ENCODE results near the gene IL4.

The IL4 gene

DNA sequence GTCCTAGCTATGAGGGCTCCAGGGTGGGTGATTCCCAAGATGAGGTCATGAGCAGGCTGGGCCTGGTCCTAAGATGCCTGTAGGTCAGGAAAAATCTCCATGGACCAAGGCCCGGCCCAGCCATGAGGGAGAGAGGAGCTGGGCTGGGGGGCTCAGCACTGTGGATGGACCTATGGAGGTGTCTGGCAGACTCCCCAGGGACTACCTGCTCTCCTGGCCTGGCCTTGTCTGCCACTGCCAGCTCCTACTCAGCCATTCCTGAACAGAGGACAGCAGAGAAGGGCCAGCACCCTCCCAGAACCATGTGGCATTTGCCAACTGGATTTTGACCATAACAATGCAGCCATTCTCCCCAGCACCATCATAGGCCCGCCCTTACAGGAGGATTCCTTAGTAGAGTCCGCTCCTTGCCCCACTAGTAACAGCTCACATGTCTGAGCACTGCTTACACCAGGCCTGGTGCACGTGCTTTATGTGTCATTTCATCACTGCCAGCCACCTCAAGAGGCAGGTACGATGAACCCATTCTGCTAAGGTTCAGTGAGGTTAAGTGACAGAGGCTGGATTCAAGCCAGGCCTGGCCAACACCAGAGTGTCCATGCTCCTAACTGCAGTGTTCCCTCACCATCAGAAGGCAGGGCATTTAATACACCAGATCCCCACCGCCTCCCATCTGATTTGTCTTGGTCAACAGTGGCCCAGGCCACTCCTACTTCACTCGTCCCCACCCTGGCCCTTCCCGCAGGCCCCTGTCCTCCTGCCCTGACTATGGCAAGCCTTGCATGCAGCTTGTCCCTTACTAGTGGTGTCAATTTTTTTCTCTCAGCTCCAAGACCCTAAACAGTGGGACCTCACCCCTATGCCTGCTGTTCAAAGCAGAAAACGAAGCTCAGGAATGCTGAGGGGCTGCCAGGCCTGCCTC lies 15.1 kb upstream of the IL4 start:
- DNase-seq (ENCODE audit: low read depth): no peak

DNA sequence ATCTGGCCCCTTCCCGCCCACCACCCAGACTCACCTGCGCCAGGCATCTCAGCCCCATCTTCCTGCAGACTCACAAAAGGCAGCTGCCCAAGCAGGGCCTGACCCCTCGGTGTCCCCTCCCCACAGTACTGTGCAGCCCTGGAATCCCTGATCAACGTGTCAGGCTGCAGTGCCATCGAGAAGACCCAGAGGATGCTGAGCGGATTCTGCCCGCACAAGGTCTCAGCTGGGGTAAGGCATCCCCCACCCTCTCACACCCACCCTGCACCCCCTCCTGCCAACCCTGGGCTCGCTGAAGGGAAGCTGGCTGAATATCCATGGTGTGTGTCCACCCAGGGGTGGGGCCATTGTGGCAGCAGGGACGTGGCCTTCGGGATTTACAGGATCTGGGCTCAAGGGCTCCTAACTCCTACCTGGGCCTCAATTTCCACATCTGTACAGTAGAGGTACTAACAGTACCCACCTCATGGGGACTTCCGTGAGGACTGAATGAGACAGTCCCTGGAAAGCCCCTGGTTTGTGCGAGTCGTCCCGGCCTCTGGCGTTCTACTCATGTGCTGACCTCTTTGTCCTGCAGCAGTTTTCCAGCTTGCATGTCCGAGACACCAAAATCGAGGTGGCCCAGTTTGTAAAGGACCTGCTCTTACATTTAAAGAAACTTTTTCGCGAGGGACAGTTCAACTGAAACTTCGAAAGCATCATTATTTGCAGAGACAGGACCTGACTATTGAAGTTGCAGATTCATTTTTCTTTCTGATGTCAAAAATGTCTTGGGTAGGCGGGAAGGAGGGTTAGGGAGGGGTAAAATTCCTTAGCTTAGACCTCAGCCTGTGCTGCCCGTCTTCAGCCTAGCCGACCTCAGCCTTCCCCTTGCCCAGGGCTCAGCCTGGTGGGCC lies 13.9 kb upstream of the IL4 start:
- no peak for DNase-seq (ENCODE audit: low read depth)

DNA sequence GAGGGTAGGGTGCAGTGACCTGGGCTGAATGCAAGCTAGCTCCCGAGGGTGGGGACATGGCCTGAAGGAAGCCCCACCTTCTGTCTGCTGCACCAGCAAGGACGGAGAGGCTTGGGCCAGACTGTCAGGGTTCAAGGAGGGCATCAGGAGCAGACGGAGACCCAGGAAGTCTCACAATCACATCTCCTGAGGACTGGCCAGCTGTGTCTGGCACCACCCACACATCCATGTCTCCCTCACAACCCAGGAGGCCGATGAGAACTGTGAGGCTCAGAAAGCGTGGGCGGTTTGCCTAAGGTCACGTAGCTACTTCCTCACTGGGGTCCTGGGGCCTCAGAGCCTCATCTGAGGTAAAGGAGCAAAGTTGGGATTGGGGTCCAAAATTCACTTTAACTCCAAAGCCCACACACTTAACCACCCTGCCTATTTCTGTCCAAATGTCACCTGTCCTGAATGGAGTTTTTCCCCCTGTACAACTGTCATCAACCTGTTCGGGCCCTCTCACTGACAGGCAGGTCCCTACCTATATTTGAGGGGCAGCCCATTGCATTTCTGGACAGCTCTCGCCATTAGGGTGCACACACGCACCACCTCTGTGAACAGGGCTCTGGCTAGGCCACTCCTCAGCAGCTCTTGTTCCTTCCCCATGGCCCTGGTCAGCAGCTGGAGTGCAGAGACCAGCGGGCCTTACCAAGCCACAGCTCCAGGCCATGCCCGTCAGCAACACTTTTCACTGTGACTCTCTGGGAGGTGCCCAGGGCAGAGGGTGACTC lies 12.4 kb upstream of the IL4 start:
- no peak for DNase-seq (ENCODE audit: low read depth)

DNA sequence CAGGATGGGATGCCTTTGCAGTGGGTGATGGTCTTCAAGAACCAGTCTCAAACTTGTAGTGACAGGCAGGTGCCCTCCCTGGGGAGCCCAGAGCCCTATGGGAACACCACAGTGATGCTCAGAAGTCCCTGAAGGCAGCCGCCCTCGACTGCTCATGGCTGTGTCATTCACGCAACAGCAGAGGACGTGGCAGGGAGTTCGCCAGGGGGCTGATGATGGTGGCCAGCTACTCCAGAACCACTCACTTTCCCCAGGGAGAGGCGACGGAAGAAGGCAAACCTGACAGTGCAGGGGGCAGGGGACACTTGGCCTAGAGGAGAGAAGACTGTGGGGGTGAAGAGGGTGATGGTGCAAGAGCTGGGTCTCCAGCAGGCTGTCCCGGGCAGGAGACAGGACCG lies 11.8 kb upstream of the IL4 start:
- DNase-seq (ENCODE audit: low read depth): no peak

DNA sequence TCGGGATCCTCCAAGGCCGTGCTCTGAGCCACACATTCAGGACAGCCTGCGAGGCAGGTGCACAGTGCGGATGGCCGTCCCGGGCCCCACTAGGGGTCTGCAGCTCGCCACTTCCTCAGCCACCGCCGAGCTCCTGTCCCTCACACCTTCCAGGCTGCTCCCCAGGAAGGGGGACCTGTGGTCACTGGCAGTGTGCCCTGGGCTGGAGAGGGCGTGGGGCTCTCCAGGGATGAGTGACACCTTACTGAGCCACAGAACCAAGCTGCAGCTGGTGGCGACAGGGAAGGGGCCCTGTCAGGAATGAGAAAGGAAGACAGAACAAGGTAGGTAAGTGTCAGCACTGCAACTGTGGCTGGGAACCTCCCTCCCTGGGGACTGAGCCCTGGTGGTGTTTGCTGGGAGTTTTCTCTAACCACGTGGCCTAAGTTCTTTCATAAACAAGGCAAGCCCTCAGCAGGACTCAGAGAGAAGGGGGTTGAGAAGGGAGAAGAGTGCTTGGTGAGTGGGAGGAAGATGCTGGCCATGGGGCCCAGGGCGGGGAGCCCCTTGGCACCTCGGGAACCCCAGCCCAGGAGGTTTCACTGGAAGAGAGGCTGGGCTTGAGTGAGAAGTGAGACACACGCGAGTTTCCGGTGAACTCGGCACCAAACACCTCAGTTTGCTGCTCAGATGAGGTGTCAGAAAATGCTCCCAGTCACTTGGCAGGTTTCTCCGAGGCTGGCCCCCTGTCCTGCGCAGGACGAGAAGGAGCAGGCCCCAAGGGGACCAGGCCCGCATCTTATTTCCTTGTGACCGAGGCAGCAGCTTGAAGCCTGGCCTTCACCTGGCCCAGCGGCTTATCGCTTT lies 10.6 kb upstream of the IL4 start:
- DNase-seq (ENCODE audit: low read depth): no peak

DNA sequence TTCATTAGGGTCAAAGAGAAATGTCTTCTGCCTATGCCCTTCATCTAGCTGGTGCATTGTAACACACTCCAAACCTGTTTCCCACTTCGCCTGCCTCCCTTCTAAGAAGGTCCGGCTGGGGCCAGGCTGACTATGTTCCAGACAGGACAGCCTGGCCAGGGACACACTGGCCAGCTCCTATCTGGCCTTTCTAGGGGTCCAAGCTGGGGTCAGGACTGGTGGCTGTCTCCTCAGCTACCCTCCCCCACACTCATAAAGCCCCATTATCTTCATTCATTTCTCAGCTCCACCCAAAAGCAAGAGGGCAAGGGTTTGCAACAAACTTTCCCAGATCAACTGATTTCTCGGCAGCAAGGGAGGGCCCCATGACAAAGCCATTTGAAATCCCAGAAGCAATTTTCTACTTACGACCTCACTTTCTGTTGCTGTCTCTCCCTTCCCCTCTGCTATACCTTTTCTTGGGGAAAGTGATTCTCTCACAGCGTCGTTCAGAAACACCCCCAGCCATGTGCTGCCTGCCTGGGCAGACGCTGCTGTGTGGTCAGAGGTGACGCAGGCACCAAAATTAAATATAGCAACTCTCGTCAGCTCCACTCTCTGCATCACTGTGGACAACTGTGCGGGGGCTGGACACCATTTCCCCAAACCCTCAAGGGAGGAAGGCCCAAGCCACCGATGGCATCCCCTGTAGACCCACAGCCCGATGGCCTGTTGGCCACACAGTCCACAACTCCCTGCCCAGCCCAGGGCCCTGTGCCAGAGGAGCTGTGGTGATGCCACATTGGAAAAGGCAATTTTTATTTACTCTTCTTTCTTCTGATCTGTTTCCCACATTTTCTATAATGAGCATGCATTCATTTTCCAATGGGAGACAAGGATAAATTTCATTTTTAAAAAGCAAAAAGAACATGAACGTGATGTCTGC lies 9.8 kb upstream of the IL4 start:
- no peak for DNase-seq (ENCODE audit: low read depth)

DNA sequence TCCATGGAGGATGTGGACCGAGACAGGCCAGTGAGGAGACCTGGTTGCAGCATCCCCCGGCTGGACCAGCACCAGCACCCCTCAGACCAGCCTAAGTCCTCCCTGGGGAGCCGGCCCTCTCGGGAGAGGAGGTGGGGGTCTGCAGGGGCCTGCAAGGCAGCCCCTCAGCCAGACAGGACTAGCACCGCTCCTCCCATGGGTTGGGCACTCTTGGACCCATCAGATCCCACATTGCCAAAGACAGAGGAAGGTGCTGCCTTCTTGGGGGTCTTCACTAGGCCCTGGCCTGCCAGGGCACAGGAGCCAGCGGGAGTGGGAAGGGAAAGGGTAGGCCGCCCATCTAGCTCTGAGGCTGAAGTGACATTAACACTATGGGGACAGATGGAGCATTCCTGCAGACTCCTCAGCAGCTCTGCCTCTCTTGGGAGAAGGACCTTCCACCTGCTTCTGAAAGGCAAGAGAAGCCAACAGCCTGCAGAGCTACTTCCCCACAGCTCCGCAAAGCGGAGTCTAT lies 9.0 kb upstream of the IL4 start:
- DNase-seq (ENCODE audit: low read depth): no peak

DNA sequence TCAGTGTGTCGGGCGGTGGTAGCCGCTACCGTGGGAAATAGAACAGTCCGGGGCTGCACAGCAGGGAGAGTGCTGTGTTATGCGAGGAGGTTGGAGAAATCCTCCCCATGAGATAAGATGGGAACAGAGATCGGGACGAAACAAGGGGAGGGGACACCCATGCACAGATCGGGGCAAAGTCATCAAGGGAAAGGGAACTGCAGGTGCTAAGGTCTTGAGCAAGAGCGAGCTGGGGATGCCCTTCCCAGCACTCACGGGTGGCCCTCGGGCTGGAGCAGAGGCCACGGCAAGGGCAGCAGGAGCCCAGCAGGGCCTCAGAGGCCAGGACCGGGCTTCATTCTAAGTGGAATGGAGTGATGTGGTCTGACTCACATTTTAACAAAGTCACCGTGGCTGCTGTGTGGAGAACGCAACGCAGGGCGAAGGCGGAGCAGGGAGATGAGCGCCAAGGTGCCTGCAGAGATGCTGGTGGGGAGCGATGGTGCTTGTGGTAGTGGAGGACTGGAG lies 8.2 kb upstream of the IL4 start:
- DNase-seq (ENCODE audit: low read depth): no peak

DNA sequence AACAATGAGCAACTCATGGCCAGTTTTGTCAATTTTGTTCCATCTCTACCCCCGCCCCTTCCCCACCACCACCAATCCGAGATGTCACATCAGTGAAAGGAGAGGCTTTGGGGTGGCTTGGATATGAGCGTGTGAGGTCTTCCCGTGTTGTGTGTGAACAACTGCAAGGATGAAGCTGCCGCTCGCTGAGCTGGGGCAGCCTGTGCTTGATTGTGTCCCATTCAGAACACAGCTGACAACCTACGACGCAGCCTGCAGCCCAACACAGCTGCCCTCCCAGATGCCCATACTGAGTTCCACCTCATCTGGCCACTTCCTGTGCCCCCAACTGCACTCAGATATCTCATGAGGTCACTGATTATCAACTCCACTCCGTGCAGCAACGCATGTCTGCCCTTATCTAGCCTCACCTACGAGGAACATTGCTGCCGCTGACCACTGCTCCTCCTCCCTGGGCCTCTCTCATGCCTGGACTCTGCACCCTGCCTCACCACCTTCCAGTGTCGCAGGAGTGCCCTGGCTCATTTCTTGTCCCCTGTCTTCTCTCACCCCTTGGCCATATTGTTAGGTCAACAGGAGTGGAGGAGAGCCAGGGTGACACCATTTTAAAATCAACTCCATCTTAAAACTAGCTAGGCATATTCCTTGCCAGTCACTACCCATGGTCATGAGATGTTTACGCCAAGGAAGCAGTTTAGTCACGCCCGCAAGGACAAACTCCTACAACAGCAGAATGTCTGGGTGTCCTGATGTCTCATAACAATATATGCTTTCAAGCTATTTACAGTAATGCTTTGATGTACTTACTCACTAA lies 7.3 kb upstream of the IL4 start:
- DNase-seq (ENCODE audit: low read depth): no peak

DNA sequence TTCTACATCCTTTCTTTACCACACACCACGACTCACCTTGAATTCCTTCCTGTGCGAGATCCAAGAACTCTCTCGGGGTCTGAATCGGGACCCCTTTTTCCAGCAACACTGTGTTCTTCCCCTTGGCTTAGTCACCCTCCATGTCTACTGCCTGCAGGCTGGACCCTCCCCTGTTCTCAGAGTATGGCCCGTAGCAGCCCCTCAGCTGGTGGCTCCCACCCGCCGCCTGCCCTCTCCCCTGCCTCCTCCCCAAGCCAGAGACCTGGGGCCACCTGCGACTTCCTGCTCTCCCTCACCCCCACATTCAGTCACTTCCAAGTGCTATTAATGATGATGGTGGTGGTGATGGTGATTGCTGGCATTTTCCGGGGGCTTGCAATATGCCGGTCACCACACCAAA lies 6.5 kb upstream of the IL4 start:
- DNase-seq (ENCODE audit: low read depth): no peak

DNA sequence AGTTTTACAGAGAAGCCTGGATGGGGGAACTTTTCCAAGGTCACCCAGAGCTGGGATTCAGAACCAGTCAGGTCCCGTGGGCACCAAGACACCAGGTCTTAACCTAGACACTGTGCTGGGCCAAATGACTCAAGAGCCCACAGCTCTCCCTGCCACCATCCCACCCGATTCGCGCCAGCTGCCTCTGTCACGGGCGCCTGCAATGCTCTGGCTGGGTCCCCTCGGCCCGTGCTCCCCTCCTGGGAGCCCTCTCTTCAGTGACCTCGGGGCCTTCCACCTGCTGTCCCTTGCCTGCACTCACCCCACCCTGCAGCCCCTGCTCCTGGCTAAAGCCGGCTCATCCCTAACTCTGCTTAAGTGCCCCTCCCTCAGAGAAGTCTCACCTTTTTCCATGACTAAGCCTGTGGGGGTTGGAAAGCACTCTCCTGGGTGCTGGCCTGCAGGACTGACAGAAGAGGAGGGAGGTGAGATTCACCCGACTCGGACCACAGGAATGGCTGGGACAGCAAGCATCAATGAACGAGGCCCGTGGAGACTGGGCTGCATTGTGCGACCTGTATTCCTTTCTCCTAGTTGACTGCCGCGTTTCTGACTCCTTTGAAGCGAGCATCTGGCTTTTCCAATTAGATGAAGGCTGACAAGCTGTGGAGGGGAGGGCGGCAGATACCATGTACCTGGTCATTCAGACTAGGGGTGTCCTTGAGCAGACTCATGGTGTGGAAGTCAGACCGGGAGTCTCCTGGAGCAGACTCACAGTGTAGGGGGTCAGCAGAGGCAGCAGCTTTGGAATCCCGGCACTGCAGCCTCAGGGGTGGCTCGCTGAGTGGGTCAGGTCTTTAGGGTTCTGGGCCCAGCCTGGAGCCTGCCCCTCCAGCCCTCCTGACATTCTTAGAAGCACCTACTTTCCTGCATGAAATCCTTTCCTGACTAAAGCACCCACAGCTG lies 5.8 kb upstream of the IL4 start:
- DNase-seq (ENCODE audit: low read depth): no peak

DNA sequence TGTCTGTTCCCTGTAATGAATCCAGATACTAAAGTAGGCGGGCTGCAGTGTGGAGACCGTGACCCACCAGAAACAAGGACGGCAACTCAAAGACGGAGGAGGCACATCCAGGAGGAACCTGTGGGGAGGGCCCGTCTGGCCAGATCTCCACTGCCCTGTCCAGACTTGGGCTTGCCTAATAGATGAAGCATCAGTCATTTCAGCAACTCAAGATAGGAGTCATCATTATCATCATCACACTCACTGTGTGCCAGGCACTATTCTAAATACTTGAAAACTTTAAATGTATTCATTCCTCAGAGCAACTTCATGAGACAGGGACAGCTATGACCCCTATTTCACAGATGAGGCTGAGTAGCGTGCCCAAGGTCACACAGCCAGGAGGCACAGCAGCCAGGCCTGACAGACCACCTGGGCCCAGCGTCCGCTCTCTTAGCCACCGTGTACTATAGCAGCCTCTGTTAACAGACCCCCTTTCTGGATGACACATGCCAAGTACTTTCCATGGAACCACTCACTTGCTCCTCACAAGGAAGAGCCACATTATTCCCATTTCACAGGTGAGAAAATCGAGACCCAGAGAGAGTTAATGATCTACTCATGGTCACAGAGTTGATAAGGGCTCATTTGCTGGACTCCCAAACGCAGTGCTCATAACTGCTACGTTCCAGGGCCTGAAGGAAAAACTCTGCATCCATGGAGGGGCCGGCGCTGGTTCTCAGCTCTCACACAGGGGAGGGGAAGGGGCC lies 4.9 kb upstream of the IL4 start:
- no peak for DNase-seq (ENCODE audit: low read depth)

DNA sequence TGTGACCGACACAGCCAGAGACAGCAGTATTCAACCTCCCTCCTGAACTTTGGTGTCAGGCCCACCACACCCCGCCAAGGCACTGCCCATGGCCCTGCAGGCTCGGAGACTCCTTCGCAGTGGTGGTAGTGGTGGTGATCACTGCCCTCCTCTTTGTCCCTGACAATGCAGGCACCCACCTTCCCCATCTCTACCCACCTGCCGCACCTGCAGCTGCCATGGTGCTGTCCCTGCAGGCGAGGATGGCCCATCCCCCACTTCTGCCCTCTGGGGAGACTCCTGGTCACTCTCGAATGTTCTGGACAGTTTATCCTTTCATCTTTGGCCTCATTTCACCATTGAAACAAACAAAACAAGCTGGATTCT lies 4.4 kb upstream of the IL4 start:
- DNase-seq (ENCODE audit: low read depth): no peak

DNA sequence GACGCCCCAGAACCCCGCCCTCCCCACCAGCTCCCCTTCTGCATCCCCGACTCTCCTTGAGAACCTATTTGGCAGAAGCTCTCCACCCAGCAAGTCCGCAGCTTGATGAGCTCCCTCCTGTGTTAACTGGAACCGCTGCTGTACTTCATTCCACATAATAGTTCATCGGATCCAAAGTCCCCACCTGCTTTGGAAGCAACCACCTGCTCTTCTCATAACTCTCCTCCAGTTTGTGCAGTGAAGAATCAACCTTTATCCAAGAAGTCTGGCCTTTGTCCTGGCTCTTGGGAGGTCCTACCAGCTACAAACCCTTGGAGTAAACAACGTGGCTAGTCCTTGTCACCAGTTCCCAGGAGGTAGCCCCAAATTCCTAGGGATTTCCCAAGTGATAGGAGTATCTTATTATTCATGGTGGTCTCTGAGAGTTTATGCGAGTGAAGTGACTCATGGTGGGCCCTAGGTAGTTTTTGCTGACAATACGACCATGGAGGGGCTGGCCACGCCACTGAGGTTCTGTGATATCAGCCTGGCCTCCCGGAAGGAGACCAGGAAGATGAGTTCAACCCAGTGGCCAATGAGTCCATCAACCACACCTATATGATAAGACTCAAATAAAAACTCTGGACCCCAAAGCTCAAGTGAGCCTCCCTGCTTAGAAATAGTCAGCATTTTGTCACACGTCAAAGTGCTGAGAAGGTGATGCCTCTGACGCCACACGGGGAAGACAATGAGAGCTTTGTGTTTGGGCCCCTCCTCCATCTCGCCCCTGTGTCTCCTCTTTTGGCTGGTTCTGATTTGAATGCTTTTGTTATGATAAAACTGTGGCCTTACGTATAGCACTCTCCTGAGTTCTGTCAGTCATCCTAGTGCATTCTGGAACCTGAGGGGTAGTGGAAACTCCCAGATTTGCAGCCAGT lies 3.6 kb upstream of the IL4 start:
- DNase-seq (ENCODE audit: low read depth): no peak

DNA sequence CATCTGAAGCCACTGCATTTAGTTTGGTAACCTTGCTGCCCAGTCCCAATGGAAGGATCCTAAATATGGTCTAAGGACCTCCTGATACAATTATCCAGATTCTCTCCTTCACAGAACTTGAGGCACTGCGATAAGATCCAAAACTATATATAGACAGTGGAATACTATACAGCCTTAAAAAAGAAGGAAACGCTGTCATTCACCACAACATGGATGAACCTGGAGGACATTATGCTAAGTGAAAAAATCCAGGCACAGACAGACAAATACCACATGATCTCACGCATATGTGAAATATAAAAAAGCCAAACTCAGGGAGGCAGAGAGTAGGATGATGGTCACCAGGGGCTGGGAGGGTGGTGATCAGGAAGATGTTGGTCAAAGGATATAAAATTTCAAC lies 2.8 kb upstream of the IL4 start:
- no peak for DNase-seq (ENCODE audit: low read depth)

DNA sequence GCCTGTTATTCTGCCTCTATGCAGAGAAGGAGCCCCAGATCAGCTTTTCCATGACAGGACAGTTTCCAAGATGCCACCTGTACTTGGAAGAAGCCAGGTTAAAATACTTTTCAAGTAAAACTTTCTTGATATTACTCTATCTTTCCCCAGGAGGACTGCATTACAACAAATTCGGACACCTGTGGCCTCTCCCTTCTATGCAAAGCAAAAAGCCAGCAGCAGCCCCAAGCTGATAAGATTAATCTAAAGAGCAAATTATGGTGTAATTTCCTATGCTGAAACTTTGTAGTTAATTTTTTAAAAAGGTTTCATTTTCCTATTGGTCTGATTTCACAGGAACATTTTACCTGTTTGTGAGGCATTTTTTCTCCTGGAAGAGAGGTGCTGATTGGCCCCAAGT lies 301 bp upstream of the IL4 start:
- no peak for DNase-seq (ENCODE audit: low read depth)
